HEK293 (cell line): Measurements from ENCODE around the gene NHEJ1.

Source experiments
- CTCF ChIA-PET: fragments of 350-600 bp; formaldehyde crosslinking; extraction: SDS; loops from one replicate; lab custom pipeline; 2021; ENCODE audit warnings: antibody characterized with exemption; lab: Yijun Ruan, JAX
- POLR2A ChIA-PET: fragments of 300-600 bp; formaldehyde crosslinking; extraction: SDS; loops from one replicate; lab custom pipeline; 2020; ENCODE audit warnings: antibody characterized with exemption, inconsistent platforms; lab: Yijun Ruan, JAX
- H3K27ac ChIP-seq: fragments of 200-500 bp; sonication (Bioruptor generic); 2 replicates; pipeline ENCODE4 v1.5.1; 2014; ENCODE audit warnings: low read depth, low read length, control low read depth, inconsistent platforms; ENCODE audit errors: extremely low read depth
- H3K36me3 ChIP-seq, 2 experiments: fragments of 200-500 bp in 1 of 2; sonication (Bioruptor generic) in 1 of 2; 1 replicate in 1 of 2; 2 replicates in 1 of 2; pipeline ENCODE4 v1.5.1; 2014 to 2017; ENCODE audit warnings: inconsistent platforms in 2 of 2, low read length in 2 of 2; ENCODE audit not compliant: control insufficient read depth in 2 of 2, insufficient read depth in 1 of 2
- H3K4me1 ChIP-seq: fragments of 200-500 bp; sonication (Bioruptor generic); 2 replicates; pipeline ENCODE4 v1.5.1; 2014; ENCODE audit warnings: mild to moderate bottlenecking, low read length, inconsistent platforms; ENCODE audit not compliant: control insufficient read depth, insufficient read depth
- H3K4me3 ChIP-seq: 2 replicates; pipeline ENCODE4 v1.5.1; 2011; ENCODE audit warnings: low read depth, mild to moderate bottlenecking, control low read depth, low read length, moderate library complexity
- H3K9me3 ChIP-seq: fragments of 200-500 bp; sonication (Bioruptor generic); 2 replicates; pipeline ENCODE4 v1.5.1; 2014; ENCODE audit warnings: low read depth, low read length, inconsistent platforms; ENCODE audit not compliant: control insufficient read depth, insufficient read depth
- FEZF1 ChIP-seq: fragments of 450-650 bp; formaldehyde crosslinking; IDR thresholded peaks from 2 replicates; pipeline ENCODE4 v1.5.1; 2016; ENCODE audit warnings: missing biosample characterization, missing genetic modification characterization
- GLI4 ChIP-seq: fragments of 450-650 bp; formaldehyde crosslinking; IDR thresholded peaks from 2 replicates; pipeline ENCODE4 v1.5.1; 2016; ENCODE audit warnings: missing biosample characterization, missing genetic modification characterization
- KLF8 ChIP-seq: fragments of 450-650 bp; formaldehyde crosslinking; IDR thresholded peaks from 2 replicates; pipeline ENCODE4 v1.5.1; 2016; ENCODE audit warnings: missing biosample characterization, missing genetic modification characterization
- OVOL3 ChIP-seq: fragments of 450-650 bp; formaldehyde crosslinking; IDR thresholded peaks from 2 replicates; pipeline ENCODE4 v1.5.1; 2016; ENCODE audit warnings: missing biosample characterization, missing genetic modification characterization
- TCF7L2 ChIP-seq: IDR thresholded peaks from 2 replicates; pipeline ENCODE4 v1.6.1; 2011; ENCODE audit warnings: low read depth, mild to moderate bottlenecking, inconsistent platforms, low read length, moderate library complexity, borderline replicate concordance
- ZBTB17 ChIP-seq: fragments of 450-650 bp; formaldehyde crosslinking; IDR thresholded peaks from 2 replicates; pipeline ENCODE4 v1.5.1; 2016; ENCODE audit warnings: missing biosample characterization, missing genetic modification characterization
- ZNF157 ChIP-seq: fragments of 450-650 bp; formaldehyde crosslinking; IDR thresholded peaks from 2 replicates; pipeline ENCODE4 v1.5.1; 2016; ENCODE audit warnings: missing biosample characterization, missing genetic modification characterization
- ZNF184 ChIP-seq: fragments of 450-650 bp; IDR thresholded peaks from 2 replicates; pipeline ENCODE4 v1.5.1; 2018; ENCODE audit warnings: missing biosample characterization, mild to moderate bottlenecking, missing genetic modification characterization
- ZNF274 ChIP-seq, 2 experiments: fragments of 200-500 bp in 1 of 2; fragments of 450-650 bp in 1 of 2; sonication (Bioruptor generic) in 1 of 2; formaldehyde crosslinking in 1 of 2; IDR thresholded peaks; 2 replicates each; pipeline versions ENCODE4 v1.5.1 to v1.6.1; 2014 to 2016; ENCODE audit warnings: borderline replicate concordance in 1 of 2, inconsistent platforms in 1 of 2, low read length in 1 of 2, missing biosample characterization in 1 of 2, missing genetic modification characterization in 1 of 2
- ZNF292 ChIP-seq: fragments of 450-650 bp; formaldehyde crosslinking; IDR thresholded peaks from 2 replicates; pipeline ENCODE4 v1.5.1; 2016; ENCODE audit warnings: low read depth, missing biosample characterization, missing genetic modification characterization, borderline replicate concordance
- ZNF37A ChIP-seq: fragments of 450-650 bp; IDR thresholded peaks from 2 replicates; pipeline ENCODE4 v1.5.1; 2018; ENCODE audit warnings: missing biosample characterization, missing genetic modification characterization
- ZNF404 ChIP-seq: fragments of 450-650 bp; formaldehyde crosslinking; IDR thresholded peaks from 2 replicates; pipeline ENCODE4 v1.5.1; 2017; ENCODE audit warnings: missing biosample characterization, missing genetic modification characterization
- ZNF544 ChIP-seq: fragments of 450-650 bp; formaldehyde crosslinking; IDR thresholded peaks from 2 replicates; pipeline ENCODE4 v1.5.0; 2017; ENCODE audit warnings: missing biosample characterization, missing genetic modification characterization
- ZNF626 ChIP-seq: fragments of 450-650 bp; sonication (Bioruptor Pico); formaldehyde crosslinking; IDR thresholded peaks from 2 replicates; pipeline ENCODE4 v1.5.1; 2018; ENCODE audit warnings: missing biosample characterization, missing genetic modification characterization, inconsistent platforms
- ZNF654 ChIP-seq: fragments of 450-650 bp; formaldehyde crosslinking; IDR thresholded peaks from 2 replicates; pipeline ENCODE4 v1.5.1; 2016; ENCODE audit warnings: low read depth, missing biosample characterization, missing genetic modification characterization
- ZNF777 ChIP-seq: fragments of 450-650 bp; formaldehyde crosslinking; IDR thresholded peaks from 2 replicates; pipeline ENCODE4 v1.5.1; 2017; ENCODE audit warnings: missing biosample characterization, missing genetic modification characterization, borderline replicate concordance
- ZSCAN16 ChIP-seq: fragments of 450-650 bp; formaldehyde crosslinking; IDR thresholded peaks from 2 replicates; pipeline ENCODE4 v1.5.1; 2016; ENCODE audit warnings: missing biosample characterization, missing genetic modification characterization
- TF ChIP-seq, protein P1 (sequence below): IDR thresholded peaks from 2 replicates; pipeline ENCODE4 v1.6.1; 2011; ENCODE audit warnings: mild to moderate bottlenecking, low read depth, low read length, borderline replicate concordance
- TF ChIP-seq, protein P2 (sequence below): fragments of 450-650 bp; formaldehyde crosslinking; IDR thresholded peaks from 2 replicates; pipeline ENCODE4 v1.5.1; 2017; ENCODE audit warnings: missing biosample characterization, missing genetic modification characterization

The NHEJ1 gene

GRCh38 chr2:219200502-219201326 is 40.1 kb upstream of the NHEJ1 start (continued):
- TF ChIP-seq FEZF1 (tag by site-specific recombination): peak; percentile 94

- ChIA-PET CTCF (interaction anchor here (0.6 to 0.7 kb wide), 2 partner anchors 95 to 669 kb away, joined by 3 read pairs; no protein-coding TSS in a partner anchor), POLR2A (interaction anchor here (1.3 kb wide), 1 partner anchor 23 kb away, joined by 4 read pairs; the partner anchor contains the start of gene CNPPD1)
- Histone ChIP-seq H3K36me3 (no peaks in the 10 kb centered on the region), H3K4me3 (no peak overlapping the region), H3K27ac (no peak overlapping the region), H3K9me3 (no peaks in the 10 kb centered on the region), H3K4me1 (no peaks in the 10 kb centered on the region; the same call in 1 of the 2 replicates)
- TF ChIP-seq OVOL3 (tag by site-specific recombination) (no peak), ZBTB17 (tag by site-specific recombination) (peak; percentile 24; the same call in 1 of the 2 replicates)
- TF ChIP-seq, all 188 proteins: peak for 1
These were observed 39.0 kb upstream of the NHEJ1 start for GRCh38 chr2:219199470-219200211.

DNA sequence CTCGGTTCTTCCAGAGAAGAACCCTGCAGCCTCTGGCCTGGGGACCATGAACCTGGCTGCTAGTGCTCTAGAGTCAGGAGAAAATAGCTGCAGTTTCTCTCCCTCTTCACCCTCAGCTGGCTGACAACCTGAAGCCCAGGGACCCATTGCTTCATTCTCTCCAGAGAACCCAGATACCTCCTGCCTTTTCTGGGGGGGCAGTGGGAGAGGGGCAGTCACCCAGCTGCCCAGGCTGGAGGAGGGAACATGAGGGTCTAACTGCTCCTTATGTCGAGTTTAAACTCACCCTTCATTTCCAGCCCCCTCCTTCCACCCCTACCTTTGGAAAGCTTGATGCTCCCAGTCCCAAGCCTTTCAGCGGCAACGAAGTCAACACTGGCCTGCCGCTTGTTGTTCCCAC is 38.4 kb upstream of the NHEJ1 start:
- Histone ChIP-seq H3K27ac (no peak overlapping the region), H3K4me1 (no peaks in the 10 kb centered on the region; the same call in 1 of the 2 replicates), H3K9me3 (no peaks in the 10 kb centered on the region), H3K4me3 (no peak overlapping the region), H3K36me3 (no peaks in the 10 kb centered on the region)
- ChIA-PET CTCF (interaction anchor here (0.6 kb wide), 1 partner anchor 669 kb away, joined by 3 read pairs; no protein-coding TSS in a partner anchor), POLR2A (no interaction called here)
- TF ChIP-seq KLF8 (no peak), ZNF626 (tag by site-specific recombination) (no peak), ZNF404 (no peak), ZNF184 (tag by site-specific recombination) (no peak), ZNF654 (no peak), ZNF157 (tag by site-specific recombination) (no peak)
- TF ChIP-seq, protein P1, sequence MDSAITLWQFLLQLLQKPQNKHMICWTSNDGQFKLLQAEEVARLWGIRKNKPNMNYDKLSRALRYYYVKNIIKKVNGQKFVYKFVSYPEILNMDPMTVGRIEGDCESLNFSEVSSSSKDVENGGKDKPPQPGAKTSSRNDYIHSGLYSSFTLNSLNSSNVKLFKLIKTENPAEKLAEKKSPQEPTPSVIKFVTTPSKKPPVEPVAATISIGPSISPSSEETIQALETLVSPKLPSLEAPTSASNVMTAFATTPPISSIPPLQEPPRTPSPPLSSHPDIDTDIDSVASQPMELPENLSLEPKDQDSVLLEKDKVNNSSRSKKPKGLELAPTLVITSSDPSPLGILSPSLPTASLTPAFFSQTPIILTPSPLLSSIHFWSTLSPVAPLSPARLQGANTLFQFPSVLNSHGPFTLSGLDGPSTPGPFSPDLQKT: no peak
- TF ChIP-seq, protein P2, sequence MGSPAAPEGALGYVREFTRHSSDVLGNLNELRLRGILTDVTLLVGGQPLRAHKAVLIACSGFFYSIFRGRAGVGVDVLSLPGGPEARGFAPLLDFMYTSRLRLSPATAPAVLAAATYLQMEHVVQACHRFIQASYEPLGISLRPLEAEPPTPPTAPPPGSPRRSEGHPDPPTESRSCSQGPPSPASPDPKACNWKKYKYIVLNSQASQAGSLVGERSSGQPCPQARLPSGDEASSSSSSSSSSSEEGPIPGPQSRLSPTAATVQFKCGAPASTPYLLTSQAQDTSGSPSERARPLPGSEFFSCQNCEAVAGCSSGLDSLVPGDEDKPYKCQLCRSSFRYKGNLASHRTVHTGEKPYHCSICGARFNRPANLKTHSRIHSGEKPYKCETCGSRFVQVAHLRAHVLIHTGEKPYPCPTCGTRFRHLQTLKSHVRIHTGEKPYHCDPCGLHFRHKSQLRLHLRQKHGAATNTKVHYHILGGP (tag by site-specific recombination): no peak

DNA sequence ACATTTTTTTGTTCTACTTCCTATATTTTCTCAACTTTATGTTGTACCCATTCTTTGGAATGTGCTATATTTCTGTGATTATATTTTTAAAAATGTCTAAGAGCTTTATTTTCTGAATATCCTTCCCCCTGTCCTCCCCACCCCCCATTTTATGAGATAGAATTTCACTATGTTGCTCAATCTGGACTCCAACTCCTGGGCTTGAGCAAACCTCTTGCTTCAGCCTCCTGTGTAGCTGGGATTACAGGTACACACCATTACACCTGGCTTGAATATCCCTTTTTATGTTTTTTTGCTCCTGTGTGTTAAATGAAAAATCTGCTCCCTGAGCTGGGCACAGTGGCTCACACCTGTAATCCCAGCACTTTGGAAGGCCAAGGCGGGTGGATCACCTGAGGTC is 36.8 kb upstream of the NHEJ1 start:
- ChIA-PET CTCF (interaction anchor here (0.9 kb wide), 1 partner anchor 26 kb away, joined by 5 read pairs; no protein-coding TSS in a partner anchor), POLR2A (interaction anchor here (2.4 kb wide), 1 partner anchor 9 kb away, joined by 9 read pairs; the partner anchor contains the start of gene ZFAND2B)
- TF ChIP-seq ZNF37A (tag by site-specific recombination) (no peak), ZSCAN16 (tag by site-specific recombination) (no peak), ZNF777 (no peak), ZNF292 (tag by site-specific recombination) (no peak), ZNF544 (no peak), ZNF274 (IDR thresholded peaks at IDR 0.05; ENCODE audit: low read length) (no peak), ZNF274 (tag by site-specific recombination; IDR thresholded peaks at IDR 0.05; ENCODE audit: borderline replicate concordance) (no peak), TCF7L2 (no peak), GLI4 (no peak)
- Histone ChIP-seq H3K4me1 (no peaks in the 10 kb centered on the region; the same call in 1 of the 2 replicates), H3K4me3 (no peak overlapping the region), H3K27ac (no peak overlapping the region), H3K9me3 (no peaks in the 10 kb centered on the region), H3K36me3 (no peaks in the 10 kb centered on the region)
